DOHH2 (cell line): Measurements from ENCODE around the gene RHEX.

Source experiments
- H3F3A ChIP-seq: fragments of 200-600 bp; sonication (generic), shearing (Covaris generic); 2 replicates; pipeline ENCODE4 v1.6.0; 2016; ENCODE audit warnings: antibody characterized with exemption, mild to moderate bottlenecking; ENCODE audit not compliant: control insufficient read depth, insufficient read depth
- H3K27ac ChIP-seq: fragments of 200-600 bp; sonication (generic); 2 replicates; pipeline ENCODE4 v1.5.1; 2014; ENCODE audit warnings: low read depth, mild to moderate bottlenecking, low read length, moderate library complexity
- H3K27me3 ChIP-seq: fragments of 200-600 bp; sonication (generic); 2 replicates; pipeline ENCODE4 v1.6.1; 2014; ENCODE audit warnings: mild to moderate bottlenecking, low read length, mixed read lengths; ENCODE audit not compliant: control insufficient read depth
- H3K36me3 ChIP-seq: fragments of 200-600 bp; sonication (generic); 2 replicates; pipeline ENCODE4 v1.6.1; 2014; ENCODE audit warnings: mild to moderate bottlenecking, low read length, moderate library complexity, mixed read lengths; ENCODE audit not compliant: control insufficient read depth
- H3K4me1 ChIP-seq: fragments of 200-600 bp; sonication (generic); 2 replicates; pipeline ENCODE4 v1.6.1; 2014; ENCODE audit warnings: mild to moderate bottlenecking, low read length, mixed read lengths; ENCODE audit not compliant: control insufficient read depth
- H3K4me2 ChIP-seq: fragments of 200-600 bp; sonication (generic); 2 replicates; pipeline ENCODE4 v1.6.0; 2014; ENCODE audit warnings: mild to moderate bottlenecking, low read length, moderate library complexity
- H3K4me3 ChIP-seq: fragments of 200-600 bp; sonication (generic); 2 replicates; pipeline ENCODE4 v1.5.1; 2014; ENCODE audit warnings: mild to moderate bottlenecking, low read length, mixed read lengths
- H3K79me2 ChIP-seq: fragments of 200-600 bp; sonication (generic); 2 replicates; pipeline ENCODE4 v1.6.1; 2014; ENCODE audit warnings: mild to moderate bottlenecking, low read length, mixed read lengths; ENCODE audit not compliant: control insufficient read depth
- H3K9me2 ChIP-seq: fragments of 200-600 bp; sonication (generic); replicated peaks from 2 replicates; pipeline ENCODE4 v1.6.1; 2014; ENCODE audit warnings: mild to moderate bottlenecking, low read length, mixed read lengths; ENCODE audit not compliant: control insufficient read depth
- H3K9me3 ChIP-seq: fragments of 200-600 bp; sonication (generic); 2 replicates; pipeline ENCODE4 v1.6.1; 2014; ENCODE audit warnings: antibody characterized with exemption, low read length, mixed read lengths; ENCODE audit not compliant: control insufficient read depth, insufficient read depth
- H4K20me1 ChIP-seq: fragments of 200-600 bp; sonication (generic); 2 replicates; pipeline ENCODE4 v1.6.0; 2014; ENCODE audit warnings: low read depth, mild to moderate bottlenecking, antibody characterized with exemption, low read length, moderate library complexity; ENCODE audit not compliant: control insufficient read depth, insufficient read depth
- CTCF ChIP-seq: fragments of 200-600 bp; sonication (generic); IDR thresholded peaks from one replicate; pipeline ENCODE4 v1.5.1; 2014; ENCODE audit warnings: antibody characterized with exemption, mild to moderate bottlenecking, low read depth, low read length; ENCODE audit not compliant: poor library complexity, severe bottlenecking
- EZH2phosphoT487 ChIP-seq: fragments of 200-600 bp; sonication (generic); IDR thresholded peaks from 2 replicates; pipeline ENCODE4 v1.6.1; 2017; ENCODE audit warnings: borderline replicate concordance, mild to moderate bottlenecking, antibody characterized with exemption, low read length, moderate library complexity, mixed read lengths

The RHEX gene

GRCh38 chr1:206111271-206111927 lies 58.4 kb downstream of the RHEX start:
- peaks cover 16% of the 10 kb centered on the region for H3K27me3 ChIP-seq
- no peaks in the 10 kb centered on the region for H3K9me3 ChIP-seq
- no peaks in the 10 kb centered on the region for H3F3A ChIP-seq
- no peak overlapping the region for H3K4me2 ChIP-seq
- H3K79me2 ChIP-seq: no peaks in the 10 kb centered on the region
- H3K4me3 ChIP-seq: no peak overlapping the region
- H3K9me2 ChIP-seq: no peaks in the 10 kb centered on the region
- no peaks in the 10 kb centered on the region for H4K20me1 ChIP-seq
- TF ChIP-seq EZH2phosphoT487: no peak
- no peak for TF ChIP-seq CTCF
- H3K4me1 ChIP-seq: no peaks in the 10 kb centered on the region
- H3K27ac ChIP-seq: no peak overlapping the region
- H3K36me3 ChIP-seq: no peaks in the 10 kb centered on the region

- Histone ChIP-seq H3K9me3 (no peaks in the 10 kb centered on the region), H3K9me2 (no peaks in the 10 kb centered on the region), H3K4me2 (no peak overlapping the region), H3K36me3 (no peaks in the 10 kb centered on the region), H3F3A (no peaks in the 10 kb centered on the region), H3K4me3 (no peak overlapping the region), H3K27ac (no peak overlapping the region), H3K79me2 (no peaks in the 10 kb centered on the region), H4K20me1 (no peaks in the 10 kb centered on the region), H3K4me1 (peaks cover 8% of the 10 kb centered on the region), H3K27me3 (peaks cover 27% of the 10 kb centered on the region)
- TF ChIP-seq EZH2phosphoT487 (no peak), CTCF (no peak)
Observed at GRCh38 chr1:206112600-206113301, 59.8 kb downstream of the RHEX start.

GRCh38 chr1:206114692-206115640 lies 62.0 kb downstream of the RHEX start:
- Histone ChIP-seq H3F3A (no peaks in the 10 kb centered on the region), H4K20me1 (no peaks in the 10 kb centered on the region), H3K4me1 (peaks cover 9% of the 10 kb centered on the region), H3K9me3 (no peaks in the 10 kb centered on the region), H3K4me2 (no peak overlapping the region), H3K9me2 (no peaks in the 10 kb centered on the region), H3K27me3 (peaks cover 34% of the 10 kb centered on the region), H3K27ac (no peak overlapping the region), H3K79me2 (no peaks in the 10 kb centered on the region), H3K4me3 (no peak overlapping the region), H3K36me3 (no peaks in the 10 kb centered on the region)
- no peak for TF ChIP-seq CTCF
- TF ChIP-seq EZH2phosphoT487: no peak
